COLO829 (cell line): ENCODE measurements around the gene C3orf49.

ENCODE experiments used
- DNase-seq: peaks from one replicate; pipeline ENCODE4 v3.0.0; 2012; ENCODE audit warnings: low spot score

The C3orf49 gene

GRCh38 chr3:63851287-63851686 is 32.2 kb downstream of the C3orf49 start:
- no peak for DNase-seq

GRCh38 chr3:63853106-63853505 is 34.0 kb downstream of the C3orf49 start:
- no peak for DNase-seq

- no peak for DNase-seq
Observed at GRCh38 chr3:63855333-63855940, 36.3 kb downstream of the C3orf49 start.

- no peak for DNase-seq
Observed at GRCh38 chr3:63857311-63857710, 38.2 kb downstream of the C3orf49 start.

- no peak for DNase-seq
Observed at GRCh38 chr3:63860776-63861175, 41.7 kb downstream of the C3orf49 start.

- no peak for DNase-seq
Observed at GRCh38 chr3:63861306-63861705, 42.2 kb downstream of the C3orf49 start.

GRCh38 chr3:63862804-63863149 is 43.7 kb downstream of the C3orf49 start:
- peak; percentile 38 for DNase-seq

GRCh38 chr3:63863150-63864007 is 44.3 kb downstream of the C3orf49 start, which contains the start of the genes ATXN7 and THOC7:
ATXN7 (plus strand) TSS chr3:63863867; CDS start chr3:63912599, 48,732 bp downstream.
THOC7 (minus strand) TSS chr3:63863805; CDS start chr3:63863790, 15 bp downstream.
- peak; percentile 58 for DNase-seq

- DNase-seq: peak; percentile 43
Observed at GRCh38 chr3:63864008-63864964, 45.2 kb downstream of the C3orf49 start.

GRCh38 chr3:63864965-63865327 is 45.8 kb downstream of the C3orf49 start:
- DNase-seq: no peak

GRCh38 chr3:63867225-63867624 is 48.1 kb downstream of the C3orf49 start:
- no peak for DNase-seq

- no peak for DNase-seq
Observed at GRCh38 chr3:63869940-63870614, 51.0 kb downstream of the C3orf49 start.

- DNase-seq: no peak
Observed at GRCh38 chr3:63870615-63871005, 51.5 kb downstream of the C3orf49 start.

- peak; percentile 16 for DNase-seq
Observed at GRCh38 chr3:63872135-63872924, 53.2 kb downstream of the C3orf49 start.

- DNase-seq: no peak
Observed at GRCh38 chr3:63874769-63875168, 55.7 kb downstream of the C3orf49 start.

- DNase-seq: no peak
Observed at GRCh38 chr3:63875510-63875909, 56.4 kb downstream of the C3orf49 start.

GRCh38 chr3:63876260-63876659 is 57.2 kb downstream of the C3orf49 start:
- DNase-seq: no peak

- DNase-seq: peak; percentile 38
Observed at GRCh38 chr3:63877737-63878393, 58.8 kb downstream of the C3orf49 start.

- no peak for DNase-seq
Observed at GRCh38 chr3:63878394-63879060, 59.4 kb downstream of the C3orf49 start.

- no peak for DNase-seq
Observed at GRCh38 chr3:63880653-63881052, 61.6 kb downstream of the C3orf49 start.
